ENCODE data around the gene ZDHHC9. TPM values are rescaled to one million over a fixed set of nuclear protein-coding genes. Genes with fewer than 3 reads are reported as not detected.

Gene ZDHHC9
- total RNA-seq (2021), result 17.1 and 19.4 TPM in 2 replicates
- percentile 54 among the genes with signal in this experiment for Bru-seq, nascent RNA
- percentile 58 among the genes with signal in this experiment for BruChase-seq, experiment 1, labeled RNA remaining after a 2-hour chase
- percentile 64 among the genes with signal in this experiment for BruChase-seq, experiment 2, labeled RNA remaining after a 6-hour chase
- long read RNA-seq, full-length matches to known transcripts, result 17 of 27 reads
- long read RNA-seq, partial matches to known transcripts, result 3 of 27 reads
- long read RNA-seq, other reads (novel, unspliced or antisense), result 7 of 27 reads

DNA sequence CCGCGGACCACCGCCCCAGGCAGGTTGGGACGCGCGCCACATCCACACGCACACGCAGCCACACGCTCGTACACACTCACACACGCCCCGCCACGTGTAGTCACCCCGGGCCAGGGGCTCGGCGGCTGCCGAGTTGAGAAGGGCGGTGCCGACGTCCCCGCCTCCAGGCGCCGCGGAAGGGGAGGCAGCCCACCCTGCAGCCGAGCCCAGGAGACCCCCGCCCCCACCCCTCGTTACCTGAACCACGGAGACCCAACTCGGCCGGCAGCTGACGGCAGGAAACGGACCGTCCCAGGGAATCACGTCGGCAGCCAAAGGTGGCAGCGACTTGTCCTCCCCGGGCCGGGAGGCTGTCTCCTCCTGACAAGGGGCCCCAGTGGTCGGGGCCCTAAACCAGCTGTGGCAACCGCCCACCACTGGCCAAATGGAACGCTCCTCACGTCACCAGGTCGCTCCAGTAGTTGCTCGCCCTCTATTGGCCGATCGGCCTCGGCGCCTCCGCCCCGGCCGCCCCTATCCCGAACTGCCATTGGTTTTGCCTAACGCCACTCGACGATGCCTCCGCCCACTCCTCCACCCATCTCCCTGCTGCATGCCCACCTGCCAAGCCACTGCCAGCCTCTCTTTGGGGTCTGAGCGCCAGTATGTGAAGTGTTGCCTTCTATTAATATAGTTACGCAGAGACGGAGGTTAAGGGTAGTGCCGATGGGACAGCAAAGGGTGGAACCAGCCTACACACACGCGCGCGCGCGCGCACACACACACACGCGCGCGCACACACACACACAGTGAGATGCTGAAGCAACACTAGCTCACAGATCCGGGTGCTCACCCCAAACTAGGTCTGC, at the start of gene ZDHHC9:
Gene ZDHHC9 (minus strand): TSS at position 428 of the 848 bp plus-strand sequence. CDS start 1,941 bp downstream, outside the sequence.
- TF ChIP-seq EZH2 (IDR thresholded peaks at IDR 0.05; ENCODE audit: borderline replicate concordance, low read depth, low read length, poor library complexity, severe bottlenecking), result no peak
- TF ChIP-seq, protein P1, sequence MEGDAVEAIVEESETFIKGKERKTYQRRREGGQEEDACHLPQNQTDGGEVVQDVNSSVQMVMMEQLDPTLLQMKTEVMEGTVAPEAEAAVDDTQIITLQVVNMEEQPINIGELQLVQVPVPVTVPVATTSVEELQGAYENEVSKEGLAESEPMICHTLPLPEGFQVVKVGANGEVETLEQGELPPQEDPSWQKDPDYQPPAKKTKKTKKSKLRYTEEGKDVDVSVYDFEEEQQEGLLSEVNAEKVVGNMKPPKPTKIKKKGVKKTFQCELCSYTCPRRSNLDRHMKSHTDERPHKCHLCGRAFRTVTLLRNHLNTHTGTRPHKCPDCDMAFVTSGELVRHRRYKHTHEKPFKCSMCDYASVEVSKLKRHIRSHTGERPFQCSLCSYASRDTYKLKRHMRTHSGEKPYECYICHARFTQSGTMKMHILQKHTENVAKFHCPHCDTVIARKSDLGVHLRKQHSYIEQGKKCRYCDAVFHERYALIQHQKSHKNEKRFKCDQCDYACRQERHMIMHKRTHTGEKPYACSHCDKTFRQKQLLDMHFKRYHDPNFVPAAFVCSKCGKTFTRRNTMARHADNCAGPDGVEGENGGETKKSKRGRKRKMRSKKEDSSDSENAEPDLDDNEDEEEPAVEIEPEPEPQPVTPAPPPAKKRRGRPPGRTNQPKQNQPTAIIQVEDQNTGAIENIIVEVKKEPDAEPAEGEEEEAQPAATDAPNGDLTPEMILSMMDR (conservative IDR thresholded peaks at IDR 0.05; ENCODE audit: low read depth, low read length), result no peak
- H3K9me3 ChIP-seq (ENCODE audit: low read depth, low read length, poor library complexity, severe bottlenecking), result no peaks in the 10 kb centered on the region
- ChIA-PET CTCF (no interaction called here), POLR2A (ENCODE audit: low non-redundant PET) (interaction anchor here (0.7 kb wide), 1 partner anchor 65 kb away, joined by 3 read pairs; no protein-coding TSS in a partner anchor)
- peak within 1 kb of the TSS; percentile 65 for H3K4me3 ChIP-seq (ENCODE audit: low read depth, low read length, poor library complexity, severe bottlenecking)
- H3K27me3 ChIP-seq (replicated peaks; ENCODE audit: insufficient read depth, low read depth, low read length, poor library complexity), result no peaks in the 10 kb centered on the region
- intact Hi-C loops (cut with micrococcal nuclease; ENCODE audit: unreplicated experiment), result no loop called here
- peak; percentile 90 for DNase-seq (ENCODE audit: low spot score)
- BruUV-seq (replicated peaks), result no TSS peak
- H3K36me3 ChIP-seq (ENCODE audit: insufficient read depth, low read length, poor library complexity, severe bottlenecking), result no peaks in the 10 kb centered on the region
- H3K27ac ChIP-seq (ENCODE audit: low read depth, low read length, poor library complexity, severe bottlenecking), result peak within 1 kb of the TSS; percentile 58
- no peaks in the 10 kb centered on the region for H3K4me1 ChIP-seq (ENCODE audit: insufficient read depth, low read length, poor library complexity, severe bottlenecking)

DNA sequence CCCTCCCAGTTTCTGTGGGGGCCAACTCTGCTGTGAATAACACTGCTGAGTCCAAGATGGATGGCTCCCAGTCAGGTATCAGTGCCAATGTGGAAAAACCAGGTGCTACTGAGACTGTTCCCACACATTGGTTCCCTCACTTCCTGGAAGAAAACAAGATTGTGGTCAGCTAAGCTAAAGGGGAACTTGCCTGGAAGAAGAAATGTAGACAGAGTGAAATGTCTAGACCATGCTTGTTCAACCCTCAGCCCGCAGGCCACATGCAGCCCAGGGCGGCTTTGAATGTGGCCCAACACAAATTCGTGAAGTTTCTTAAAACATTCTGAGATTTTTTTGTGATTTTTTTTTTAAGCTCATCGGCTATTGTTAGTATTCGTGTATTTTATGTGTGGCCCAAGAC, 33.7 kb upstream of the ZDHHC9 start:
- BruUV-seq (replicated peaks), result no TSS peak
- Histone ChIP-seq H3K4me3 (ENCODE audit: low read depth, low read length, poor library complexity, severe bottlenecking) (no peak overlapping the region), H3K4me1 (ENCODE audit: insufficient read depth, low read length, poor library complexity, severe bottlenecking) (no peaks in the 10 kb centered on the region), H3K36me3 (ENCODE audit: insufficient read depth, low read length, poor library complexity, severe bottlenecking) (no peaks in the 10 kb centered on the region), H3K9me3 (ENCODE audit: low read depth, low read length, poor library complexity, severe bottlenecking) (no peaks in the 10 kb centered on the region), H3K27ac (ENCODE audit: low read depth, low read length, poor library complexity, severe bottlenecking) (no peak overlapping the region), H3K27me3 (replicated peaks; ENCODE audit: insufficient read depth, low read depth, low read length, poor library complexity) (no peaks in the 10 kb centered on the region)
- ChIA-PET POLR2A (ENCODE audit: low non-redundant PET) (no interaction called here), CTCF (no interaction called here)
- DNase-seq (ENCODE audit: low spot score), result no peak
- intact Hi-C loops (cut with micrococcal nuclease; ENCODE audit: unreplicated experiment), result no loop called here
- TF ChIP-seq, protein P1 (conservative IDR thresholded peaks at IDR 0.05; ENCODE audit: low read depth, low read length), result no peak
- TF ChIP-seq EZH2 (IDR thresholded peaks at IDR 0.05; ENCODE audit: borderline replicate concordance, low read depth, low read length, poor library complexity, severe bottlenecking), result no peak

DNA sequence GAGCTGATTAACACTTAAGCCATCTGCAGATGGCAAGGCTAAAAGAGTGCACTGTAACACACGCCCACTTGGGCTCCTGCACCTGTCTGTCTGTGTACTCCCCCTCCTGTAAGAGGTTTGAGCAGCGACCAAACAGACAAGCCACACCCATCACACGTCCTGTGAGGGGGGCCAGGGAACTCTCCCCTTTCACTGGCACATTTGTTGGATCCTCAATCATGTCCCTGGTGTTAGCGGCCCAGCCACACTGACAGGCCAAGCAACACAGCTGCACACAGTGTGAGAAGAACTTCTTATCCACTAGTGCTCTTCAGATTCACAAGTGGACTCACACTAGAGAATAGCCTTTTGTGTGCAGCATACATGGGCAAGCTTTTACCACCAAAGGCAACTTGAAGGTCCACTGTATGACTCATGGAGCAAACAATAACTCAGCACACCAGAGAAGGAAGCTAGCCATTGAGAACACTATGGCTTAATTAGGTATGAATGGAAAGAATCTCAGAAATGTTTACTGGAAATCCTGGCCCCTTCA, 33.2 kb upstream of the ZDHHC9 start:
- Histone ChIP-seq H3K27ac (ENCODE audit: low read depth, low read length, poor library complexity, severe bottlenecking) (no peak overlapping the region), H3K9me3 (ENCODE audit: low read depth, low read length, poor library complexity, severe bottlenecking) (no peaks in the 10 kb centered on the region), H3K36me3 (ENCODE audit: insufficient read depth, low read length, poor library complexity, severe bottlenecking) (no peaks in the 10 kb centered on the region), H3K27me3 (replicated peaks; ENCODE audit: insufficient read depth, low read depth, low read length, poor library complexity) (no peaks in the 10 kb centered on the region), H3K4me1 (ENCODE audit: insufficient read depth, low read length, poor library complexity, severe bottlenecking) (no peaks in the 10 kb centered on the region), H3K4me3 (ENCODE audit: low read depth, low read length, poor library complexity, severe bottlenecking) (no peak overlapping the region)
- peak; percentile 7 for DNase-seq (ENCODE audit: low spot score)
- ChIA-PET POLR2A (ENCODE audit: low non-redundant PET) (no interaction called here), CTCF (interaction anchor here (0.6 kb wide), 1 partner anchor 100 kb away, joined by 6 read pairs; no protein-coding TSS in a partner anchor)
- intact Hi-C loops (cut with micrococcal nuclease; ENCODE audit: unreplicated experiment), result no loop called here
- no peak for TF ChIP-seq EZH2 (IDR thresholded peaks at IDR 0.05; ENCODE audit: borderline replicate concordance, low read depth, low read length, poor library complexity, severe bottlenecking)
- no TSS peak for BruUV-seq (replicated peaks)
